Kidney (tissue), 14 donors: ENCODE results near the gene CEP57. TPM values are rescaled to one million over a fixed set of nuclear protein-coding genes. Genes with fewer than 3 reads are reported as not detected.

ENCODE experiments used
- DNase-seq, 5 donors: peaks; one replicate each; pipeline ENCODE4 v3.0.0-alpha.2; 2013 to 2020
- FAIRE-seq: peaks from 2 replicates; lab custom pipeline; 2012; peaks lifted over from hg19 to GRCh38; lab: Jason Lieb, UNC
- H3K27ac ChIP-seq, 2 donors: one replicate each; pipeline ENCODE4 v1.7.0; 2013; ENCODE audit warnings: low read depth in 2 of 2, low read length in 2 of 2, inconsistent platforms in 1 of 2
- H3K27me3 ChIP-seq: one replicate; pipeline ENCODE4 v1.7.1; 2013; ENCODE audit warnings: low read length, inconsistent platforms; ENCODE audit not compliant: control insufficient read depth, insufficient read depth
- H3K36me3 ChIP-seq, 3 donors: one replicate each; pipeline versions ENCODE4 v1.7.0 to v1.7.1; 2013; ENCODE audit warnings: low read length in 3 of 3, control low read depth in 1 of 3, inconsistent platforms in 1 of 3; ENCODE audit not compliant: insufficient read depth in 3 of 3, control insufficient read depth in 2 of 3
- H3K4me1 ChIP-seq, 3 donors: one replicate each; pipeline versions ENCODE4 v1.7.0 to v1.7.1; 2013; ENCODE audit warnings: low read length in 3 of 3, inconsistent platforms in 1 of 3, low read depth in 1 of 3; ENCODE audit not compliant: control insufficient read depth in 2 of 3, insufficient read depth in 2 of 3
- H3K4me3 ChIP-seq, 3 donors: one replicate each; pipeline versions ENCODE4 v1.7.0 to v1.8.1; 2013; ENCODE audit warnings: low read length in 3 of 3, control low read depth in 1 of 3, inconsistent platforms in 1 of 3
- H3K9ac ChIP-seq, 3 donors: one replicate each; pipeline versions ENCODE4 v1.7.0 to v1.7.1; 2013; ENCODE audit warnings: low read length in 3 of 3, control low read depth in 1 of 3, inconsistent platforms in 1 of 3
- H3K9me3 ChIP-seq, 3 donors: one replicate each; pipeline versions ENCODE4 v1.7.0 to v1.7.1; 2013; ENCODE audit warnings: low read length in 3 of 3, control low read depth in 1 of 3, inconsistent platforms in 1 of 3; ENCODE audit not compliant: control insufficient read depth in 2 of 3, insufficient read depth in 1 of 3
- CTCF ChIP-seq: IDR thresholded peaks from 3 replicates; pipeline ENCODE4 v1.5.1; 2012; ENCODE audit warnings: mild to moderate bottlenecking, moderate library complexity, borderline replicate concordance; ENCODE audit not compliant: insufficient read depth; ENCODE audit errors: extremely low read depth
- intact Hi-C: fragments of 100-400 bp; cut with DNase I; formaldehyde crosslinking; loops from one replicate; pipeline ENCODE4 v1.11.1; 2022
- polyA plus RNA-seq: library from polyadenylated mRNA; stranded (reverse); fragments of 350-450 nt; fragmentation: Illumina TruSeq; extraction: RNeasy Lipid Tissue Mini Kit (QIAGEN cat#74804); gene quantifications from one replicate; pipeline ENCODE4 v1.2.3, GENCODE V29; 2014; ENCODE audit warnings: low read depth, low replicate concordance; ENCODE audit not compliant: insufficient read depth
- total RNA-seq: library from RNA; stranded (reverse); fragmentation: NEBNext Ultra II Directional; extraction: Animal tissue kit (Norgen Biotek cat#: 25700); gene quantifications from one replicate; pipeline ENCODE4 v1.2.1, GENCODE V29; 2021
- donor health status: control.
- donor health status: control.
- donor health status: control.
- donor health status: control.
- donor health status: control.
- donor health status: DM: yes; HTN: yes; CAD: no.
- donor health status: Normal renal cell carcinoma (clear cell type).

Gene CEP57
- total and polyA plus RNA-seq, 2 donors from 2014 or later: 14.9 to 33.4 TPM

DNA sequence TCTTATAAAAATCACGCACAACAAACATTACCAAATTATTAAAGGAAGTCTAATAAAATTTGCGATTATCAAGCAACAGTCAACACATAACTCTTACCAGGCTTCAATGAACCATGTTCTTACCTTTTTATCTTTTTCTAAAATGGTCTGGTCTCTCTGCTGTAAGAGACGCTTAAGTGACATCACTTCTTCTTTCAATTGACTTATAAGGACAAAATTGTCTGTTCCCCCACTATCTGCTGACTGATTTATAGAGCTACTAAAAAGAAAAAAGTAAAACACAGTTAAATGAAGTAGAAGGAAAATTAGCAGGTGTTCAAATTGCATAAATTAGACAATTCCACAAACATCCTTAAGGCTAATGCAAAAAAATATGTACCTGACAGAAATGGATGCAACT is 11.6 kb upstream of the CEP57 start:
- no peak for FAIRE-seq
- Histone ChIP-seq H3K9ac (no peak overlapping the region), H3K9me3 (no peaks in the 10 kb centered on the region), H3K36me3 (peaks cover 13 to 35% (median 25%) of the 10 kb centered on the region in 3 donors), H3K27ac (no peak overlapping the region), H3K4me3 (no peak overlapping the region), H3K27me3 (no peaks in the 10 kb centered on the region), H3K4me1 (no peaks in the 10 kb centered on the region)
- no peak for DNase-seq
- intact Hi-C loops: no loop called here
- no peak for TF ChIP-seq CTCF

DNA sequence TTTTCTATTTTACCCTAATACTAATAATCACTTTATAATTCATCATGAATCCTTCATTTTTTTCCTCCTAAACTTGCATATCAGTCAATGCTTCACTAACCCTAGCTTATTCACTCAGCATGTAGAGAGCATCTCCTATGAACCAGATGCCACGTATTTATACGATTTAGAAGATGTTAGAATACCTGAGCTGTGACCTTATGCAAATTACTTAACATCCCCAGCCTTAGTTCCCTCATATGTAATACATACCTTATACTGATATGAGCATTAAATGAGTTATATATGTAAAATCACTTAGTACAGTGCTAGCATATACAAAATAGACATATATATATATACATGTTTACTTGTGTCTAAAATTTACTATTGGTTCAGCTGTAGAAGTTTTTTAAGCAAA is 9.8 kb upstream of the CEP57 start:
- no peak overlapping the region for H3K27ac ChIP-seq
- peaks cover 17 to 38% (median 28%) of the 10 kb centered on the region in 3 donors for H3K36me3 ChIP-seq
- no peak for DNase-seq
- H3K27me3 ChIP-seq: no peaks in the 10 kb centered on the region
- no peaks in the 10 kb centered on the region for H3K4me1 ChIP-seq
- no peak overlapping the region for H3K9ac ChIP-seq
- no peak for FAIRE-seq
- H3K9me3 ChIP-seq: no peaks in the 10 kb centered on the region
- intact Hi-C loops: no loop called here
- no peak overlapping the region for H3K4me3 ChIP-seq
- TF ChIP-seq CTCF: no peak

GRCh38 chr11:95788921-95789505 is 1.3 kb upstream of the CEP57 start:
- H3K9ac ChIP-seq: peak overlapping the region; percentile 62 to 87 (median 87)
- peaks cover 3 to 12% (median 8%) of the 10 kb centered on the region in 3 donors for H3K4me1 ChIP-seq
- peak overlapping the region; percentile 75 to 94 (median 85) for H3K4me3 ChIP-seq
- no peaks in the 10 kb centered on the region for H3K27me3 ChIP-seq
- TF ChIP-seq CTCF: no peak
- H3K9me3 ChIP-seq: no peaks in the 10 kb centered on the region
- FAIRE-seq (no peak), DNase-seq (peak in 3 of 5 donors; percentile 67 to 80 (median 69))
- intact Hi-C loops: no loop called here
- H3K27ac ChIP-seq: peak overlapping the region; percentile 99 to 100
- H3K36me3 ChIP-seq: peaks cover 9 to 19% (median 12%) of the 10 kb centered on the region in 3 donors
